ENCODE results near the gene WWTR1.

Gene WWTR1

DNA sequence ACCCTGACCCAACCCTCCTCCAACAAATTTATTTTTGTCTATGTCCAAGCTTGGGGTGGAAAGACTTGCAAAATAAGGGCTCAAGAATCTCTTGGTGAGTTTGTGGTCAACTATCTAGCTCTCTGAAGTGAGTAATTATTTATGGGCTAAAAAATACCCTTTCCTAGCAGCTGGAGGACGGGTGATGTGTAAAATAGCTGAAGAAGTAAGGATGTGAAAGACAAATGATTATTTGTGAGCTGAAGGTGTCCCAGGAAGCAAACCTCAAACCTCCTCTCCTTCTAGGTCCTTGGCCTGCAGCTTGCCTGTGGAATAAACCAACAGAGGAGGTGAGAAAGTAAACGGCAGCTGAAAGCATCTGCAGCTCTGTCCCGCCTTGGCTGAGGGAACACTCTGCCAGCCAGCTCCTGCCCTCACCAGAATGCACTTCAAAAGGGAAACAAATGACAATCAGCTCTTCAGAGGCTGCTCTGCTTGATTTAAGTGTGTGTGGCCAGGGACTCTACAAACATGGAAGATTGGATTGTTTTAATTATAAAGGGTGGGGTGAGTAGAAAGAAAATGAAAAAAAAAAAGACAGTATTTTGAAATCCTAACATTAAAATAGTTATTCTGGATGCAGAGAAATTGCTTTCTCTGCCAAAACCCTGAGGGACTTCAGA, 123.0 kb downstream of the WWTR1 start:
- no peak for DNase-seq (ENCODE audit: low read depth, low spot score)

DNA sequence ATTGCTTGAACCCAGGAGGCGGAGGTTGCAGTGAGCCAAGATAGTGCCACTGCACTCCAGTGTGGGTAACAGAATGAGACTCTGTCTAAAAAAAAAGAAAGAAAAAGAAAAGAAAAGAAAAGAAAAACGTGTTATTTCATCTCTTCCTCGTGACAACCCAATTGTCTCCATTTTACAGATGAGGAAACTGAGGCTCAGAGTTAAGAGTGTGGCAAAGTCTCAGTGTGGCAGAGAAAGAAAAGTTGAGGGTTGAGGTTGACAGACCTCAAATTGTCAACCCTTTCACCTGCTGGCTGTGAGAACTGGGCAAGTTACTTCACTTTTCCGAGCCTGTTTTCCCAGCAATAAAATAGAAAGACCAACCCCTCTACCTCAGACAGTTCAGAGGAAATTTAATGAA, 123.7 kb downstream of the WWTR1 start:
- no peak for DNase-seq (ENCODE audit: low read depth, low spot score)

GRCh38 chr3:149532489-149533180, 125.2 kb downstream of the WWTR1 start:
- DNase-seq (ENCODE audit: low read depth, low spot score) = no peak

- no peak for DNase-seq (ENCODE audit: low read depth, low spot score)
These were observed 128.7 kb downstream of the WWTR1 start for GRCh38 chr3:149529099-149529498.

- DNase-seq (ENCODE audit: low read depth, low spot score) = no peak
These were observed 129.5 kb downstream of the WWTR1 start for GRCh38 chr3:149528340-149528650.

DNA sequence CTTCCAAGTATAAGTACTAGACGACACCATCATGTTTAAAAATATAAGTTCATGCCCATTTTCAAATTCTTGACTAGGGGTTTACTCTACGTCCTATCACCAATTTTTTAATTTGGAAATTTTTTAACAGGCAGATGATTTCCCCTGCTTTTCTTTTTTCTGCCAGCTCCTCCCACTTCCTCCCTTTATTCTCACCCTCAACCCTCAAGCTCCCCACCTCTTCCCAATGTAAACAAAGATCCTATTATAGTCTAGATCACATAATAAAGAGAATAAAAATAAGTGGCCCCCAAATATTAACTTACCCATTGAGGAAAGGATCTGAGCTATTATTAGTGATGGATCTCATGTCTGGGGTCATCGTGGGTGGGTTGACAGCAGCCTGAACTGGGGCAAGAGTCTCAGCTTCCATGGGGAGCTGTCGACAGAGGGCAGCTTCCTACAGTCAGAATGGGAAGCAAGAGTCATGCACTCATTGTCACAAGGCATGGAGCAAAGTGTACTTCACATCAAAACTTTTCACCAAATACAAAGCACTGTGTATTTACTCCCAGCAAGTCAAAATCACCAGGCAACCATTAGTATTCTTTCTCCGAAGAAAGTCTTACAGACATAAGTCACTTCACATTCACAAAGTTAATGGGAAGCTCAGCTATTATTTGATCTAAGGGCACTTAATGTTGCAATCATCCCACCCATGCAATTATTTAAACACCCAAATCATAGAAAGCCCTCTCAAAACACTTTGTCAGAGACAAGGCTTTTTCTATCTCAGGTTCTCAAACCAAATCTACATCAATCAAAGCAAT, 130.1 kb downstream of the WWTR1 start:
- no peak for DNase-seq (ENCODE audit: low read depth, low spot score)

- no peak for DNase-seq (ENCODE audit: low read depth, low spot score)
These were observed 134.1 kb downstream of the WWTR1 start for GRCh38 chr3:149523512-149524299.

GRCh38 chr3:149519912-149520311, 137.9 kb downstream of the WWTR1 start:
- DNase-seq (ENCODE audit: low read depth, low spot score) = no peak

DNA sequence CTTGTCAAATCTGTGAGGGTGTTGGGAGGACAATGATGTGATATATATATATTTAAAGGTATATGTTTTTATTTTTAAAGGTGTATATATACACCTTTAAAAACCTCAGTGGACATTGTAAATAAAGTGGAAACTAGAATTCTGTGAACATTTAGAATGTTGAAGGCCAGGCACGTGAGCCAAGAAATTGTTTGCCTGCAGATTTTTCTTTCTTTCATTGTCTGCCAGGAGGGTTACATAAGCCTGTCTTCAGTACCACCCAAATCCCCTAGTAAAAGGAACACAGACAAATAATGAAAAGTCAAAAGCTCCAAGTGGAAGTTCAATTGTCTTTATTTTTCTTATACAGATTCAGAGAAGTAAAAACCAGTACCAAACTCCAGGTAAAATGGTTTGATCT, 140.9 kb downstream of the WWTR1 start:
- DNase-seq (ENCODE audit: low read depth, low spot score) = no peak

- DNase-seq (ENCODE audit: low read depth, low spot score) = no peak
These were observed 142.6 kb downstream of the WWTR1 start for GRCh38 chr3:149515249-149515648.

- DNase-seq (ENCODE audit: low read depth, low spot score) = no peak
These were observed 143.4 kb downstream of the WWTR1 start for GRCh38 chr3:149514471-149514870.

GRCh38 chr3:149512073-149512782, 145.6 kb downstream of the WWTR1 start:
- DNase-seq (ENCODE audit: low read depth, low spot score) = no peak

GRCh38 chr3:149511040-149511626, 146.7 kb downstream of the WWTR1 start:
- no peak for DNase-seq (ENCODE audit: low read depth, low spot score)

- no peak for DNase-seq (ENCODE audit: low read depth, low spot score)
These were observed 147.3 kb downstream of the WWTR1 start for GRCh38 chr3:149510480-149510879.

- DNase-seq (ENCODE audit: low read depth, low spot score) = no peak
These were observed 148.3 kb downstream of the WWTR1 start for GRCh38 chr3:149509526-149509925.

DNA sequence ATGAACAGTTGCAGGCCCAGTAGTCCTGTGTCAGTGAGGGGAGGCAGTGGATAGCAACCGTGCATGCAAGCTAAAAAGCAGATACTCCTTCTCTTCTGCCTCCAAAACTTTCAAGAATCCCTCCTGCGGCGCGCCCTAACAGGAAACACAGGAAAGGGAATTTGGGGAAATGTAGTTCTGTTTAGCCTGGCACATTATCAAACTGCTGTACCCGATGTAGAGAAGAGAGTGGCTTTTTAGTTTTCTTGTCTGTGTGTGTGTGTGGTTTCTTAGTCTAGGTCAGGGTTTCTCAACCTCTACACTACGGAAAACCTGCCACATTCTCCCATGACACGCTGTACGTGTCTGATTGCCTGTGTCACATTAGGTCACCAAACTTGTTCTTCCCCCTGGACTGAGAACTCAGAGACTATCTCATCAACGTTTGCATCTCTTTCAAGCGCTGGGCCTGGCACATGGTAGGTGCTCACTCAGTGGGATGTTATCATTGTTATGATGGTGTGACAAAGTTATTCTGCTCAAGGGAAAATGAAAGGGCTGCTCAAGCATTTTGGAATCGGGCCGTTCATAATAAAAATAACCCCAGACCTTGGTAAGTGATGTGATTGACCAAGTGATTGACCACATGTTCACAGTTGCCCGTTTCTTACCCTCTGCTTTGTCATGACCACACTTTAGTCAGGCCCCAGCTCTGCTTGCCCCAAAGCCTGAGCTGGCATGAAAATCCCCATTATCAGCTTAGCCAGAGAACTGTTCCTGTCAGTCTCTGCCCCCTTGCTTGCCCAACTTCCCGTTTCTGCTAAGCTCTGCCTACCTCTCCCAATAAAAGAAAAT, 150.1 kb downstream of the WWTR1 start:
- no peak for DNase-seq (ENCODE audit: low read depth, low spot score)

GRCh38 chr3:149506965-149507364, 150.9 kb downstream of the WWTR1 start:
- no peak for DNase-seq (ENCODE audit: low read depth, low spot score)

GRCh38 chr3:149506540-149506939, 151.3 kb downstream of the WWTR1 start:
- DNase-seq (ENCODE audit: low read depth, low spot score) = no peak

- no peak for DNase-seq (ENCODE audit: low read depth, low spot score)
These were observed 155.4 kb downstream of the WWTR1 start for GRCh38 chr3:149502438-149502837.

DNA sequence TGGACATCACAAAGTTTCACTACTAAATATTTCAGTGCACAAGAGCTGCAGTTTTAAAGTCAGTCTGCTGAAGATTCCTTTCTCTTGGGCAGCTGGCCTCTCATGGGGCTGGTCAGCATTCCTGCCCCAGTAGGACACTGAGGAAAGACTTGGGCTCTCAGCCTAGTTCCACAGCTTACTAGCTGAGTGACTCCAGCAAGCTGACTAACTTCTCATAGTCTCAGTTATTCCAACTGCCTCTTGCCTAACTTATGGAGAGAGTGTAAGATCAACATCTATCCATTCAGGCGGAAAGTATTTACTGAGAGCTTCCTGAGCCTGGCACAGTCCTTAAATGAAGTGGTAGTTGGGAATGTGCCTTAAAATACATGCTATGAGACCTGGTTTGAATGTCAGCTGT, 156.3 kb downstream of the WWTR1 start:
- no peak for DNase-seq (ENCODE audit: low read depth, low spot score)

All from activated naive CD8-positive, alpha-beta T cell treated with anti-CD3 and anti-CD28 coated beads, Interleukin-2, amount 50 U/mL, for 16 hours (primary cell).